ENCODE measurements around the gene TPPP2.

GRCh38 chr14:21032326-21033132 is 2.5 kb downstream of the TPPP2 start:
- TF ChIP-seq CTCF (IDR thresholded peaks at IDR 0.05) (no peak), REST (IDR thresholded peaks at IDR 0.05; ENCODE audit: insufficient read depth in 1 of 2, low read depth in 2 of 2, low read length in 1 of 2) (no peak), POLR2AphosphoS5 (IDR thresholded peaks at IDR 0.05; ENCODE audit: low read depth, low read length) (no peak)
